HL-60/S4 (cell line): ENCODE results near the gene WNT6.

ENCODE experiments used
- in situ Hi-C: fragments of 300-500 bp; cut with MboI; formaldehyde crosslinking; loops from 2 replicates; pipeline ENCODE4 v1.14.3; 2022; ENCODE audit warnings: low sequenced_read_pairs

Gene WNT6

GRCh38 chr2:218859556-218859987 is at the start of gene WNT6:
Gene WNT6, plus strand, starts transcription at chr2:218859805. Its CDS starts 233 bp downstream, at chr2:218860038.
- in situ Hi-C loops, result no loop called here

GRCh38 chr2:218810256-218810655 is 49.3 kb upstream of the WNT6 start:
- in situ Hi-C loops, result no loop called here

GRCh38 chr2:218811382-218811781 is 48.2 kb upstream of the WNT6 start:
- in situ Hi-C loops, result no loop called here

- in situ Hi-C loops, result no loop called here
Measured at GRCh38 chr2:218812096-218812815, 47.3 kb upstream of the WNT6 start.

- in situ Hi-C loops, result no loop called here
Measured at GRCh38 chr2:218812861-218813260, 46.7 kb upstream of the WNT6 start.

- in situ Hi-C loops, result no loop called here
Measured at GRCh38 chr2:218813771-218814460, 45.7 kb upstream of the WNT6 start.

- in situ Hi-C loops, result no loop called here
Measured at GRCh38 chr2:218814540-218815243, 44.9 kb upstream of the WNT6 start.

GRCh38 chr2:218815244-218815637 is 44.4 kb upstream of the WNT6 start:
- in situ Hi-C loops, result no loop called here

- in situ Hi-C loops, result no loop called here
Measured at GRCh38 chr2:218815649-218816048, 44.0 kb upstream of the WNT6 start.

- in situ Hi-C loops, result no loop called here
Measured at GRCh38 chr2:218816561-218817011, 43.0 kb upstream of the WNT6 start.

GRCh38 chr2:218819093-218819492 is 40.5 kb upstream of the WNT6 start:
- in situ Hi-C loops, result no loop called here

GRCh38 chr2:218820746-218821369 is 38.7 kb upstream of the WNT6 start:
- in situ Hi-C loops, result no loop called here

- in situ Hi-C loops, result no loop called here
Measured at GRCh38 chr2:218821605-218822211, 37.9 kb upstream of the WNT6 start.

- in situ Hi-C loops, result no loop called here
Measured at GRCh38 chr2:218822622-218823021, 37.0 kb upstream of the WNT6 start.

GRCh38 chr2:218823196-218823855 is 36.3 kb upstream of the WNT6 start:
- in situ Hi-C loops, result no loop called here

- in situ Hi-C loops, result no loop called here
Measured at GRCh38 chr2:218824004-218824403, 35.6 kb upstream of the WNT6 start.

- in situ Hi-C loops, result no loop called here
Measured at GRCh38 chr2:218826791-218827190, 32.8 kb upstream of the WNT6 start.

- in situ Hi-C loops, result no loop called here
Measured at GRCh38 chr2:218827701-218828476, 31.7 kb upstream of the WNT6 start.

- in situ Hi-C loops, result no loop called here
Measured at GRCh38 chr2:218828477-218828778, 31.2 kb upstream of the WNT6 start.
